GM12801 (cell line): ENCODE measurements around the gene IL5.

Experiments used
- TF ChIP-seq, protein P1 (sequence below): IDR thresholded peaks from one replicate; pipeline ENCODE4 v1.5.1; 2011; ENCODE audit warnings: control low read depth; ENCODE audit not compliant: insufficient read length; ENCODE audit errors: extremely low read depth

The IL5 gene

DNA sequence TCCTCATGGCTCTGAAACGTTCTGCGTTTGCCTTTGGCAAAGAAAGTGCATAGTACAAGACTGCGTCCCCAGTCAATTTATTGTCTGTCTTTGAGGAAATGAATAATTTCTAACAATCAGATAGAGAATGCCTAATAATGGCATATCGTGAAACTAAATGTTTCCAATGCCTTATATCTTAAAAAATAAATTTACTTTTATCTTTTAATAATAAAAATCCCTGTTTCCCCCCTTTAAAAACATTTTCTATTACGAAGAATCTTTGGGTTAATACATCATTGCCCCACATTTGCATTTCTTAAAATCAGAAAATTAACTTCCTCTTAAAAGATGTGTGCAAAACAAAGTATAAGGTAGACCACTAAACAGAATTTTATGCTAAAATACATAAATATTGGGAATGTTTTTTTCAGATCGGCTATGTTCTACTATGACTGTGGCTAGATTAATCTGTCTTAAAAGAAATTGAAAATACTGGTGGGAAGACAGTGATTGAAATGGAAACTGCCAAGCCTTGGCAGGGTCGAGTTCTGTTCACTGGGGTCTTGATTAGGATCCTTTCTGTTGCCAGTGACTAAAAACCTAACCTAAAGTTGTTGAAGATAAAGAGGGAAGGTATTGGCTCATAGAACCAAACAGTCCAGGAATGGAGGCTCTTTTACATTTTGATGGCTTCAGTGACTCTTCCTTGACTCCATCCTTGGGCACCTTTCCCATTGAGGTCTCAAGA is at the start of gene IL5:
TSS of gene IL5 (minus strand) at position 51 of the 730 bp plus-strand sequence. CDS start at position 7, 44 bp downstream.
- TF ChIP-seq, protein P1, sequence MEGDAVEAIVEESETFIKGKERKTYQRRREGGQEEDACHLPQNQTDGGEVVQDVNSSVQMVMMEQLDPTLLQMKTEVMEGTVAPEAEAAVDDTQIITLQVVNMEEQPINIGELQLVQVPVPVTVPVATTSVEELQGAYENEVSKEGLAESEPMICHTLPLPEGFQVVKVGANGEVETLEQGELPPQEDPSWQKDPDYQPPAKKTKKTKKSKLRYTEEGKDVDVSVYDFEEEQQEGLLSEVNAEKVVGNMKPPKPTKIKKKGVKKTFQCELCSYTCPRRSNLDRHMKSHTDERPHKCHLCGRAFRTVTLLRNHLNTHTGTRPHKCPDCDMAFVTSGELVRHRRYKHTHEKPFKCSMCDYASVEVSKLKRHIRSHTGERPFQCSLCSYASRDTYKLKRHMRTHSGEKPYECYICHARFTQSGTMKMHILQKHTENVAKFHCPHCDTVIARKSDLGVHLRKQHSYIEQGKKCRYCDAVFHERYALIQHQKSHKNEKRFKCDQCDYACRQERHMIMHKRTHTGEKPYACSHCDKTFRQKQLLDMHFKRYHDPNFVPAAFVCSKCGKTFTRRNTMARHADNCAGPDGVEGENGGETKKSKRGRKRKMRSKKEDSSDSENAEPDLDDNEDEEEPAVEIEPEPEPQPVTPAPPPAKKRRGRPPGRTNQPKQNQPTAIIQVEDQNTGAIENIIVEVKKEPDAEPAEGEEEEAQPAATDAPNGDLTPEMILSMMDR = no peak

DNA sequence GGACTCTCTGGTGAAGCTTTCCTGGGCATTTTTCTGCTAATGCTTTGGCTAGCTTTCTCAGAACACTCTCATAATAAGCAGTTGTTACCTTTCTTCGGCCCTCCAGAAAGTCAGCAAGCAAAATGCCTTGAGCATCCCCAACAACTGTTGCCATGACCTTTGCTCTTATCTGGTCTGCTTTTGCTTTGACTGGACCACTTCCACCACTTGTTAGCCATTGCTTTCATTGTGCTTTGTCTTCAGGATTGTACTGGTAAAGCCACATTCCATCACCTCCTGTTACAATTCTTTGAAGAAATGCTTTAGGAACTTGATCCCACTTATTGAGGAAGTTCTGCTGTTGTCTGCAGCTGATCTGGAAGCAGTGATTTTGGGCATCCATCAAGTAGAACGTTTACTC is 49.2 kb upstream of the IL5 start:
- TF ChIP-seq, protein P1 = no peak

DNA sequence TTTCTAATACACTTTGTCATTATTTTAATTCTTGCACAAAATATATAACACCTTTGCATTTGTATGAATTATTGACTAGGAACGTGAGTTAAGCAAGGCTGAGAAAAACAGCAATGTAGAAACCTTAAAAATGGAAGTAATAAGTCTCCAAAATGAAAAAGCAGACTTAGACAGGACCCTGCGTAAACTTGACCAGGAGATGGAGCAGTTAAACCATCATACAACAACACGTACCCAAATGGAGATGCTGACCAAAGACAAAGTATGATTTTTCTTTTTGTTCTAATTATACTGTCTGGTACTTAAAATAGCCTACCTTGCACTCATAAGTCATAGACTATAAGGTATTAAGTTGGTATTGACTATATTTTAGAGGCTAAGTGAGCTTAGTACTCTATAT is 47.8 kb upstream of the IL5 start:
- TF ChIP-seq, protein P1 = no peak

DNA sequence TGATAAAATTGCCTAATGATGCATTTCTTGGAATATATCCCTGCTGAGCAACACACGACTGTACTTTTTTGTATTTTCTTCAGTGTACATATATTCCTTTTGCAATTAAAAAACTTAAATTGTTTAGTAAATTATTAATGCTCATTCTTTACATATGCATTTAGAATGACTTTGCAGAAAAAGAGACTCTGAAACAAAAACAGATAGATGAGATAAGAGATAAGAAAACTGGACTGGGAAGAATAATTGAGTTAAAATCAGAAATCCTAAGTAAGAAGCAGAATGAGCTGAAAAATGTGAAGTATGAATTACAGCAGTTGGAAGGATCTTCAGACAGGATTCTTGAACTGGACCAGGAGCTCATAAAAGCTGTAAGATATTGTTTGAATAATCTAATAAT is 46.1 kb upstream of the IL5 start:
- TF ChIP-seq, protein P1 = no peak

DNA sequence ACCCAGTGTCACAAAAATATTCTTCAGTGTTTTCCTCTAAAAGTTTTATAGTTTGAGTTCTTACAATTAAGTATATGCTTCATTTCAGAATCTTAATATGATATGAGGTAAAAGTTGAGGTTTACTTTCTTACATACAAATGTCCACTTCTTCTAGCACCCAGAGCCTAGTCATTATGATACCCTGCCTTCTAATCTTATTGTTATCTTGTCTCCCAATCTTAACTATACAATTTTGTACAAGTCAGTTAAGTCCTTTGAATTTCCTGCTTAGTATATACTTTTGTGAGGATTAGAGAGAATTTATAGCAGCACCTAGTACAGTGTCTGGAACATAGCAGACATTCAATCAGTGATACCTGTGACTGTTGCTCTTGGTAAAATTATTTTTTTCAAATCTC is 42.7 kb upstream of the IL5 start:
- TF ChIP-seq, protein P1 = no peak

DNA sequence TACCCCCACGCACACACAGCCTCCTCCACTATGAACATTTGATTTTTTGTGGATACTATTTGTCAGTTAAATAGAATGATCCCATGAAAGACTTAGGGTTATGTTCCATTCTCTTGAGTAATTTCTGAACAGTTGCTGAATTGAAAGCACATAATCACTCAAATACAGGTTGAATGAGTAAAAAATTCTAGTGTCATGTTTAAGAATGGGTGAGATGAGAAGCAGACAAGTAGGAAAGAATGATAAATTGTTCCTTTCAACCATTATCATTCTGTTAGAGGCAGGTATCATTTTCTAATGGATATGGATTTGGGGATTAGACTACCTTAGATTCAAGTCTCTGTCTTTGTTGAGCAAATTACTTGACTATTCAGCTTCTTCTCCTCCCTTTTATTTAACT is 32.8 kb upstream of the IL5 start:
- TF ChIP-seq, protein P1 = no peak

DNA sequence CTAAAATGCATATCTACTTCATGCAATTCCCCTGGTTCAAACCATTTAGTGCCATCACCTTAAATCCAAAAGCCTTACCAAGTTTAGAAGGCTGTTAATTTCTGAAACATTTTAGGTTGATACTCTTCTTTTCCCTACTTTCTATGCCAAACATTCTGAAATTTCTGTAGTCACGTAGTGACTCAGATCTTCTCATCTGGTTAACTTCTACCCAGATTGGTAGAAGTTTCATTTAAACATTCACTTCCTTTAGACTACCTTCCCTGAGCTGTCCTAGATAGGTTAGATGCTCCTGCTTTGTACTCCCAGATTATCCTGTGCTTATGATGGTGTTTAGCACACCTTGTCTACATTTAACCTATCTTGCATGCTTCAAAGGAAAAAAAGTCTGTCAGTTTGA is 23.3 kb upstream of the IL5 start:
- TF ChIP-seq, protein P1 = no peak
